Retinal pigment epithelial cell (primary cell): Measurements from ENCODE around the gene TBC1D9.

Experiments used
- DNase-seq: peaks from one replicate; pipeline ENCODE4 v3.0.0-alpha.2; 2010; ENCODE audit warnings: low read depth
- H3K4me3 ChIP-seq: 2 replicates; pipeline ENCODE4 v1.5.1; 2011; ENCODE audit warnings: mild to moderate bottlenecking, low read length, control low read depth, moderate library complexity
- TF ChIP-seq, protein P1 (sequence below): conservative IDR thresholded peaks from 2 replicates; pipeline ENCODE4 v1.5.1; 2011; ENCODE audit warnings: low read depth, low read length, control low read depth, inconsistent platforms

TBC1D9 gene

DNA sequence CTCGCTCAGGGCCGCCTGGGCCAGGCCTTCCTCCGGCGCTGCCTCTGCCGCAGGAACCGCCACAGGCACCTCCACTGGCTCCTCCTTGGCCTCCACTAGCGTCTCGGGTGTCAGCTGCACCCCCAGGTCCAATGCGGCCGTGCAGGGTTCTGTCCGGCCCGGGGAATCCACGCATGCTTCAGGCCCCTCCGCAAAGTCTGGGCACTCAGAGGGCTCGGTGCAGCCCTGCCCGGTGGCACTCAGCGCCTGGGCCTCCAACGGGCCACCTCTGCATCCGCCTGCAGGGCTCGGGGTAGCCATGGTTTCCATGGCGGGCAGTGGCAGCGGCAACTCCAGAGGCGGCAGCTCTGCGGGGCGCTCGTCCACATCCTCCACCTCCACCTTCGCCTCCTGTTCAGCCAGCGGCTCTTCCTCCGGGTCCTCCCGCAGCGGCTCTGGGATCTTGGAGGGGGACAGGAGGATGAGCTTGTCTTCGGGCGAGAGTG is 112.6 kb downstream of the TBC1D9 start:
- H3K4me3 ChIP-seq = no peak overlapping the region
- DNase-seq = no peak
- TF ChIP-seq, protein P1, sequence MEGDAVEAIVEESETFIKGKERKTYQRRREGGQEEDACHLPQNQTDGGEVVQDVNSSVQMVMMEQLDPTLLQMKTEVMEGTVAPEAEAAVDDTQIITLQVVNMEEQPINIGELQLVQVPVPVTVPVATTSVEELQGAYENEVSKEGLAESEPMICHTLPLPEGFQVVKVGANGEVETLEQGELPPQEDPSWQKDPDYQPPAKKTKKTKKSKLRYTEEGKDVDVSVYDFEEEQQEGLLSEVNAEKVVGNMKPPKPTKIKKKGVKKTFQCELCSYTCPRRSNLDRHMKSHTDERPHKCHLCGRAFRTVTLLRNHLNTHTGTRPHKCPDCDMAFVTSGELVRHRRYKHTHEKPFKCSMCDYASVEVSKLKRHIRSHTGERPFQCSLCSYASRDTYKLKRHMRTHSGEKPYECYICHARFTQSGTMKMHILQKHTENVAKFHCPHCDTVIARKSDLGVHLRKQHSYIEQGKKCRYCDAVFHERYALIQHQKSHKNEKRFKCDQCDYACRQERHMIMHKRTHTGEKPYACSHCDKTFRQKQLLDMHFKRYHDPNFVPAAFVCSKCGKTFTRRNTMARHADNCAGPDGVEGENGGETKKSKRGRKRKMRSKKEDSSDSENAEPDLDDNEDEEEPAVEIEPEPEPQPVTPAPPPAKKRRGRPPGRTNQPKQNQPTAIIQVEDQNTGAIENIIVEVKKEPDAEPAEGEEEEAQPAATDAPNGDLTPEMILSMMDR = no peak

DNA sequence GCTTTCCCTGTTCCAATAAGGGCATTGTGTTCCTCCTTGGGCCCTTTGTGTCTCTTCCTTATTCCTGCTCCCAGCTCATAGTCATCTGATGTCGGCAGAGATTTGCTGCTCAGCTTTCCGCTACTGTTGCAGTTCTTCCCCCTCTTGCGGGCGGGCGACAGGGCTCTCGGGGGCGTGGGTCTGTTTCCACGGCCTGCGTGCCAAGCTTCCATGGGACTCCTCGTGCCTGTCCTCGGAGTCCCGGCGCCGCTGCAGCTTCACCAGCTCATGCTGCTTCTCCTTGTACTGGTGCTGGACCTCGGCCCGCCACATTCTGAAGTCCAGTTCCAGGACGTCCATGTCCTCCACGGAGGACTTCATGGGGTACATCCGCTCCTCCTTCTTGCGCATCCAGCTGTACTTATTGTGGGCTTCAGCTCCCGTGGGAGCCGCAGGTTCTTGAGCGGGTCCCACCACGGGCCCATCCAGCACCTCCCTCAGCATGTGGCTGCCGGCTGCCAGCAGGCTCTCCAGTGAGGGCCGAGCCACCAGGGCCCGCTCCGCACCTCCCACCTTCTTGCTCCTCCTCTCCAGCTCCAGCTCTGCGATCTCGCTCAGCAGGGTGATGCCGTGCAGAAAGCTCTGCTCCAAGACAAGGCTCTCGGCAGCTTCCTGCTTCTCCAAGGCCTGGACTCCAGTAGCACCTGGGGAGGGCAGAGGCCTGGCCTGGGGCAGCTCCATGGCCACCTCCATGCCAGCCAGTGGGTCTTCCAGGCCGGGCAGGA is 113.3 kb downstream of the TBC1D9 start:
- no peak for DNase-seq
- H3K4me3 ChIP-seq = no peak overlapping the region
- TF ChIP-seq, protein P1 = no peak

DNA sequence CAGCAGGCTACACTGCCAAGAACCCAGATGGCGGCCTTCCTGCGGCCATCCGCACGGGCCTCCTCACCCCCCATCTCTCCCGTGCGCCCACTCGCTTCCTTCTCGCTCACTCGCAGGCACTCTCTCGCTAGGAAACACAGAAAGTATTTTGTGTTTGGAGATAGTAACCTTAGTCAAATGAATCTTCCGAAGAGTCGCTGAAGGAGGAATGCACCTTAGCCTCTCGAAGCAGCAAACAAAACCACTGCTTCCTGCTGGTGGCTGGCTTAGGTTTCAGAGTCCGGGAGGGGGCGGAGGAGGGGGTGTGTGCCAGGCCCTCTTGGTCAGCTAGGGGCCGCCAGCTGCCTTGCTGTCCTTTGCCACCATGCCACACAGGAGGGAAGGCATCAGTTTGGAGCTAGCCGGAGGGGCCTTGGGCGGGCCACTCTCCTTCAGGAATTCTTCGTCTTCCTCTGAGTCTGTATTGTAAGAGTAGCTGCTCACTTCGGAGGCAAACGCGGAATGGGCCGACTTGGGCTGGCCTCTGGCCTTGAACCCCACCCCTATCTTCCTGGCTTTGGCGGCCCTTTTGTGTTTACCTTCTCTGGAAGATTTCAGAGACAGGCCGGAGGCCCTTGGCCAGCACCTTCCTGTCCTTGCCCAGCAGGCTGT is 114.3 kb downstream of the TBC1D9 start:
- H3K4me3 ChIP-seq = no peak overlapping the region
- DNase-seq = no peak
- TF ChIP-seq, protein P1 = no peak

DNA sequence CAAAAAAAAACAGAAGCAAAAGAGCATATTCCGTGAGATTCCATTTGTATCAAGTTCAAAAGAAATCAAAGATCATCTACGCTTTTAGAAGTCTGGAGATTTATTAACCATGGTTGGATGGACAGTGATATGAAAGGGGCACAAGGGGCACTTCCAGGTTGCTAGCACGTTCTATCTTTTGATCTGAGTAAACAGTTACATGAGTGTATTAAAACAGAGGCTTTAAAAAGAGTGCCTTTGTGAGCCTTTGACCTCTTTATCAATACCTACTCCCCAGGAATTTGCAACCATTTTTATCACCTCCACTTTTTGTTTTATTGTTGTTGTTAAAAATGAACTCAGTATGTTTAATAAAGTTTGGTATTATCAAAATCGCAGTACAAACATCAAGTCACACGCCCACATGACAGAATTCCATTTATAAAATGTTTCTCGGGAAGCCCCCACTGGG is 115.1 kb downstream of the TBC1D9 start:
- TF ChIP-seq, protein P1 = no peak
- no peak for DNase-seq
- H3K4me3 ChIP-seq = no peak overlapping the region

DNA sequence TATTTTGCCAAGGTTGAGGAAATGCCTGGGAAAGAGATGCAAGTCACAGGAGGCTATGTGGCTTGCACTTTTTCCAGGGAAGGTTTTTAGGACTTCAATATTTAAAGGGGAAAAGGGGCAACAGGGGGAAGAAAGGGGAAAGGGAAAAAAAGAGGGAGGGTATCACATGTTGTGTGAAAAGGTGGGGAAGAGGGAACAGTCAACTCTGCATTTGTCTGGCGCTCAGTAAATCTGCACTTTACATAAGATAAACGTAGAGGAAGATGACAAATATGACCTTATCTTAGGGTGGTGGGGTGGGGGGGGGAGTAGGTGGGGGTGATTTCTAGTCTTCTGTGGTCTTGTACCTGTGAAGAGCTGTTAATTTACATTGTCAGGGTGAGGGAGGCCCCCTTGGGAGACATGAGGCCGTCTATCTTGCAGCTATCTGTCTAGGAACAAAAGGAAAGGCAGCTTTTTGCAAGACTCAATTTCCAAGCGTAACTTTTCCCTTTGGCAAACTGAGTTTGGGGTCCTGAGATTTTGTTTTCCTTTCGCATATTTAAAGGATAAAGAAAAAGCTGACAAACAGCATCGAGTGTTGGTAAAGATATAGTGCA is 115.9 kb downstream of the TBC1D9 start:
- TF ChIP-seq, protein P1 = no peak
- DNase-seq = no peak
- no peak overlapping the region for H3K4me3 ChIP-seq

DNA sequence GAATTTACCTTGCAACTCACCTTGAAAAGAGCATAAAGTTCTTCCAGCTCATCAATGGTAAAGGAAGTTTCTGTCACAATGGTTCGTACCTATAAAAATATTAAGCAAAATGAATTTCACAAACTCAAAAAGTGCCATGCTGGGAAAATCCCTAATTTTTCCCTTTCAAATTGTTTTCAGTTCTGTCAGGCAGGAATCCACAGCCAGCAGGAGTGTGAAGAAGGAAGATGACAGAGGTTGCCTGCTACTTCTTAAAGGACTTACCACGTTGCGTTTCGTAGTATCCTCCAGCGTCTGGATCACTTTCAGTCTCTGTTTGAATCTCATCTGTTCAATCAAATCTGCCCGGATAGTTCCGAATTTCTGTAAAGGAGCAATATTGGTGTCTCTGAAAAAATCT is 117.1 kb downstream of the TBC1D9 start:
- TF ChIP-seq, protein P1 = no peak
- no peak overlapping the region for H3K4me3 ChIP-seq
- DNase-seq = no peak
